ENCODE measurements around the gene MARF1.
"Not testable (repeated sequence)": the region's sequence is repeated elsewhere in the genome, so short reads cannot be mapped to it uniquely, and the experiment has no call there.

Gene MARF1, protein sequence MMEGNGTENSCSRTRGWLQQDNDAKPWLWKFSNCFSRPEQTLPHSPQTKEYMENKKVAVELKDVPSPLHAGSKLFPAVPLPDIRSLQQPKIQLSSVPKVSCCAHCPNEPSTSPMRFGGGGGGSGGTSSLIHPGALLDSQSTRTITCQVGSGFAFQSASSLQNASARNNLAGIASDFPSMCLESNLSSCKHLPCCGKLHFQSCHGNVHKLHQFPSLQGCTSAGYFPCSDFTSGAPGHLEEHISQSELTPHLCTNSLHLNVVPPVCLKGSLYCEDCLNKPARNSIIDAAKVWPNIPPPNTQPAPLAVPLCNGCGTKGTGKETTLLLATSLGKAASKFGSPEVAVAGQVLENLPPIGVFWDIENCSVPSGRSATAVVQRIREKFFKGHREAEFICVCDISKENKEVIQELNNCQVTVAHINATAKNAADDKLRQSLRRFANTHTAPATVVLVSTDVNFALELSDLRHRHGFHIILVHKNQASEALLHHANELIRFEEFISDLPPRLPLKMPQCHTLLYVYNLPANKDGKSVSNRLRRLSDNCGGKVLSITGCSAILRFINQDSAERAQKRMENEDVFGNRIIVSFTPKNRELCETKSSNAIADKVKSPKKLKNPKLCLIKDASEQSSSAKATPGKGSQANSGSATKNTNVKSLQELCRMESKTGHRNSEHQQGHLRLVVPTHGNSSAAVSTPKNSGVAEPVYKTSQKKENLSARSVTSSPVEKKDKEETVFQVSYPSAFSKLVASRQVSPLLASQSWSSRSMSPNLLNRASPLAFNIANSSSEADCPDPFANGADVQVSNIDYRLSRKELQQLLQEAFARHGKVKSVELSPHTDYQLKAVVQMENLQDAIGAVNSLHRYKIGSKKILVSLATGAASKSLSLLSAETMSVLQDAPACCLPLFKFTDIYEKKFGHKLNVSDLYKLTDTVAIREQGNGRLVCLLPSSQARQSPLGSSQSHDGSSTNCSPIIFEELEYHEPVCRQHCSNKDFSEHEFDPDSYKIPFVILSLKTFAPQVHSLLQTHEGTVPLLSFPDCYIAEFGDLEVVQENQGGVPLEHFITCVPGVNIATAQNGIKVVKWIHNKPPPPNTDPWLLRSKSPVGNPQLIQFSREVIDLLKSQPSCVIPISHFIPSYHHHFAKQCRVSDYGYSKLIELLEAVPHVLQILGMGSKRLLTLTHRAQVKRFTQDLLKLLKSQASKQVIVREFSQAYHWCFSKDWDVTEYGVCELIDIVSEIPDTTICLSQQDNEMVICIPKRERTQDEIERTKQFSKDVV (N-terminal part only)

DNA sequence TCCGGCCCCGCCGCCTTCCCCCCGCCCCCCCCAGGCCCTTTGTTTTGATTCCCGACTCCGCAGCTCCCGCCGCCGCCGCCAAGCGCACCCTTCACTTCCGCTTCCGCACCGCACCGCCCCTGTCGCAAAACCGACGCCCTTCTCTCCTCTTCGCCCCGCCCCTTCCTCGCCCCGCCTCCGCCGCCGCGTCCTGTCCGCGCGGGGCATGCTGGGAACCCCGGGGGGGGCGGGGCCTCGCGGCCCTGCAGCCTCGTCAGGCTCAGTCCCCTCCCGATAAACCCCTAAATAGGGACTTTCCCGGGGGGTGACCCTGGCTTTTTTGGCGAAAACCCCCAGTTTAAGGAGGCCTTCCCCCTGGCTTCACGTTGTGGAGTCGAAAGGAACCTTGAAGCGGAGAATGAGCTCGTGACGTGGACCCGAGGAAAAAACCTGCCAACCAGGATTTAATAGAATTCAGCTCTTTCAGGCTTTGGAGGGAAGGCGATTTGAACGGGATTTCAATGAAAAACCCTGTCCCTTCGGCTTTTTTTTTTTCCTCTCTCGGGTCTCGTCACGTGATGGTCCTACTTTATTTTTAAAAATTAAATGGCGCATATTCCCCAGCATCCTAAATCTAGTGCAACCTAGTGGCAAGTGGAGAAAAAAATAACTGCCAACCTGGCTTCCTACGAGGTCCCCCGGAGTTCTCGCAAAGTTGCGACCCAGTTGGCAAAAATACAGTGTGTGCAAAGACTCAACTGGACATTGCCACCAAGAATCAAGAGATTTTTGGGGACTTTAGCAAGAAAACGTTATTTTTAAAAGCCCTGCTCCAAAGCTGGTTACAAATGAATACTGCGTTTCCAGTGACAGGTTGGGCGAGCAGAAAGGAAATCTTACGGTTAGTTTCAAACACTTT, at the start of gene MARF1:
TSS of gene MARF1 (minus strand) at position 107 of the 898 bp plus-strand sequence. CDS start 3,921 bp downstream, outside the sequence.
- DNase-seq = peak; percentile 47

DNA sequence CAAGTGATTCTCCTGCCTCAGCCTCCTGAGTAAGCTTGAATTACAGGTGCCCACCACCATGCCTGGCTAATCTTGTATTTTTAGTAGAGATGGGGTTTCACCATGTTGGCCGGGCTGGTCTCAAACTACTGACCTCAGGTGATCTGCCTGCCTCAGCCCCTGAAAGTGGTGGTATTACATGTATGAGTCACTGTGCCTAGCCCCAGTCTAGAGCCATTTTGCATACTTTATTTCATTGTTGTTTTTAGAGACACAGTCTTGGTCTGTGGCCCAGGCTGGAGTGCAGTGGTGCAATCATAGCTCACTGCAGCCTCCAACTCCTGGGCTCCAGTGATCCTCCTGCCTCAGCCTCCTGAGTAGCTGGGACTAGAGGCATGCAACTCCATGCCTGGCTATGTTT, 49.6 kb upstream of the MARF1 start:
- not testable (repeated sequence) for DNase-seq

DNA sequence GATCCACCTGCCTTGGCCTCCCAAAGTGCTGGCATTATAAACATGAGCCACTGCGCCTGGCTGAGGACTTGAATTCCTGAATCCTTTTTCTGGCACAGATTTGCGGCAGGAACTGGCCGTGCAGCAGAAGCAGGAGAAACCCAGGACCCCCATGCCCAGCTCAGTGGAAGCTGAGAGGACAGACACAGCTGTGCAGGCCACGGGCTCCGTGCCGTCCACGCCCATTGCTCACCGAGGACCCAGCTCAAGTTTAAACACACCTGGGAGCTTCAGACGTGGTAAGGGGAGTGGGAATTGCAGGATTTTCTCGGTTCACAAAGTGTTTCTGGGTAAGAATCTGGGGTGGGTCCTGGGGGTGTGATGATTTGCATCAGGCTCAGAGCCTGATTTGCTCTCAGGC, 48.1 kb upstream of the MARF1 start:
- no peak for DNase-seq

DNA sequence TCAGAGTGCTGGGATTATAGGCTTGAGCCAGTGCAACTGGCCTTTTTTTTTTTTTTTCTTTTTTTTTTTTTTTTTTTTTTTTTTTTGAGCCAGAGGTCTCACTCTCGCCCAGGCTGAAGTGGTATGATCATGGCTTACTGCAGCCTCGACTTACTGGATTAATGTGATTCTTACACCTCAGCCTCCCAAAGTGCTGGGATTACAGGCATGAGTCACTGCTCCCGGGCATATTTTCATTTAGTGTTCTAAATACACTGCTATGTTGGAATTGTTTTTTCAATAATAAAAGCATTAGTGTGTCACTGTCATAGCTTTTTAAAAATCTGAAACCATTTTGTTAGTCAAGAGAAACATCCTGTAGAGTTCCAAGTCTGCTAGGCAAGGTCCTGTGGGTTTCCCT, 47.3 kb upstream of the MARF1 start:
- DNase-seq = no peak

DNA sequence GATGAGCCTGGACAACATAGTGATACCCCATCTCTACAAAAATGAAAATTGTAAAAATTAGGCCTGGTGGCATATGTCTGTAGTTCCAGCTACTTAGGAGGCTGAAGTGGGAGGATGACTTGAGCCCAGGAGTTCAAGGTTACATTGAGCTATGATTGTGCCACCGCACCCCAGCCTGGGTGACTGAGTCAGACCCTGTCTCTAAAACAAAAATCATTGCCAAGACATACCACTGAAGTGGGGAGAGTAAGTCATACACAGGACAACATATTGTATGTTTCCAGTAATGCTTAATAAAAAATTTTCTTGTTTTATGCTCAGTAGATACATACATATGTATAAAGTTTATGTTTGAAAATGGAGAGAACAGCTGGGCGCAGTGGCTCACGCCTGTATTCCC, 46.3 kb upstream of the MARF1 start:
- DNase-seq = no peak

DNA sequence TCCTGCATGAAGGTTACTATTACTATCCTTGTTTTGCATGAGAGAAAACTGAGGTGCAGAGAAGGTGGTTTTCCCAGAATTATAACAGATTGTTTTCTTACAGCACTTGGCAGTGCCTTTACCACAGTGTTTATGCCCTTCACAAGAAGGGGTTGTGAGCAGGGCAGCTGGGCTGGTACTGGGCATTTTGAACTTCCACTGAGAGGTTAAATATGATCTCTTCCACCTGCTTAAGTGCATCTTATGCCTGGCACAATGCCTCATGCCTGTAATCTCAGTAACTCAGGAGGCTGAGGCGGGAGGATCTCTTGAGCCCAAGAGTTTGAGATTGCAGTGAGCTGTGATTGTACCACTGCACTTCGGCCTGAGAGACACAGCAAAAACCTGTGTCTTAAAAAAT, 43.3 kb upstream of the MARF1 start:
- no peak for DNase-seq

DNA sequence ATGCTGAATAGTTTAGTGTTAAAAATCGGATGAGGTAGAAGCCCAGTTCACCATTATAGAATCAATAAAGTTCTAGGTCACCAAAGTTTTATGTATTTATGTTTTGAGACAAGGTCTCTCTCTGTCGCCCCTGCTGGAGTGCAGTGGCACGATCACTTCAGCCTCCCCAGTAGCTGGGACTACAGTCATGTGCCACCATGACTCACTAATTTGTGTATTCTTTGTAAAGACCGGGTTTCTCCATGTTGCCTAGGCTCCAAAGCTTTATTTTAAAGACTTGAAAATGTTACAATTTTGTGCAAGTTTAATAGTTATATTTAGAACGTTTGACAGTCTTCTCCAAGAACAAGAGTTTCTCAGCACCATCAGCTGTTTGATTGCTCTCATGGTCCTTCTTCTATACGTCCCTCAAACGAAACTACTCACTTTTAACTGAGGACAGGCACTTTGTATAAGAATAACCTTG, 39.2 kb upstream of the MARF1 start:
- DNase-seq = no peak

DNA sequence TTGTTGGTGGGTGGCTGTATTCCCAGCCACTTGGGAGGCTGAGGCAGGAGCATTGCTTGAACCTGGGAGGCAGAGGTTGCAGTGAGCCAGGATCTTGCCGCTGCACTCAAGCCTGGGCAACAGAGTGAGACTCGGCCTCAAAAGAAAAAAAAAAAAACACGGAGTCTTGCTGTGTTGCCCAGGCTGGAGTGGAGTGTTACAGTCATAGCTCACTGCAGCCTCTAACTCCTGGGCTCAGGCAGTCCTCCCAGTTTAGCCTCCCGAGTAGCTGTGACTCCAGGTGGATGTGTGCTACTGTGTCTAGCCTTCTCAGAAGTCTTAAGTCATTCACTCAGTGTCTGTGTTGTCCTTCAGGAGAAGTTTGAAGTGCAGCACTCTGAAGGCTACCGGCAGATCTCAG, 34.5 kb upstream of the MARF1 start:
- no peak for DNase-seq

DNA sequence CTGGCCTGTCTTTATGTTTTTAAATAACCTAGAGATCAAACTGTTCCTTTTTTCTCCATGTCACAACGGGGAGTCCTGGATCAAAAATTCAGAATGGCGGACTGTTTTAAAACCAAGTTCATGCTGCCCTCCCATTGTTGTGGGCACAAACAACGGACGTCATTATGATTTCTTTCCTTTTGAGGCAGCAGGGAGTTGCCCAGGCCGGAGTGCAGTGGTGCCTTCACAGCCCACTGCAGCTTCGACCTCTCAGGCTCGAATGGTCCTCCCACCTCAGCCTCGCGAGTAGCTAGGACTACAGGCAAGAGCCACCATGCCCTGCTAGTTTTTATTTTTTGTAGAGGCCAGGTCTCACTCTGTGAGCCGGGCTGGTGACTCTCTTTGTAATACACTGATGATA, 33.6 kb upstream of the MARF1 start:
- no peak for DNase-seq

DNA sequence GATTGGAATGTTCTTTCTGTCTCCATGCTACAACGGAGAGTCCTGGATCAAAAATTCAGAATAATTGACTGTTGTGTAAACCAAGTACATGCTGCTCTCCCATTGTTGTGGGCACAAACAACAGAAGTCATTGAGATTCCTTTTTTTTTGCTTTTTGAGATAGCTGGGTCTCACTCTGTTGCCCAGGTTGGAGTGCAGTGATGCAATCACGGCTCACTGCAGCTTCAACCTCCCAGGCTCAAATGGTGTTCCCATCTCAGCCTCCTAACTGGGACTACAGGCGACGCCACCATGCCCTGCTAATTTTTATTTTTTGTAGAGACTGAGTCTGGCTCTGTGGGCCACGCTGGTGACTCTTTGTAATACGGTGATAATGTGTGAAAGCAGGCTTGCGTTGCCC, 31.6 kb upstream of the MARF1 start:
- no peak for DNase-seq

DNA sequence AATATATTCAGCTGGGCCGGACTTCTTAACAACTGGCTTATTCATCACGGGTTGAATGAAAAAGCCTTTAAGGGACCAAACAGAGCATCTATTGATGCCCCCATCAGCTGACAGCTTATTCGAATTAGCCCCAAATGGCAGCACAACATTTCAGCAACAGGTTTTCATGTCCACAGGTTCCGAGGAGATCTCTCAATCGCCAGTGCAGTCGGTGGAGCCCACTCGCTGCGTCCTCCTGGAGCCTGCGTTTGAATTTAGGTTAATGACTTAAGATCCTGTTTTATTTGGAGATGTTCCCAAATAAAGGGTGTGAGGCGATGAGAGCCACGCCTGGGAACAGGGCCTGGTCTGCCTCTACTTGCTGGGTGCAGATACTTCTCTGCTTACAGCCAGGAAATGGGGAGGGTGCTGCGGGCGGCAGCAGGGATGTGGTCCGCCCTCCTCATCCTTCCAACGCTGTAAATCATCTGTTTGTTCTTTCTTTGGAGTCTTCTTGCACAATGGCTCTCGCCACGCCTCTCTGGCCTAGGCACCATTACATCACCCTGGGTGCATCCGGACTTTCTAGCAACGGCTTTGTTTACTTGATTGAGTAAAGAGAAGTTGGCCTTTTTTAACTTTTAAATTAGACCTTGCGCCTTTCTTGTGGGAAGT, 29.7 kb upstream of the MARF1 start:
- no peak for DNase-seq

DNA sequence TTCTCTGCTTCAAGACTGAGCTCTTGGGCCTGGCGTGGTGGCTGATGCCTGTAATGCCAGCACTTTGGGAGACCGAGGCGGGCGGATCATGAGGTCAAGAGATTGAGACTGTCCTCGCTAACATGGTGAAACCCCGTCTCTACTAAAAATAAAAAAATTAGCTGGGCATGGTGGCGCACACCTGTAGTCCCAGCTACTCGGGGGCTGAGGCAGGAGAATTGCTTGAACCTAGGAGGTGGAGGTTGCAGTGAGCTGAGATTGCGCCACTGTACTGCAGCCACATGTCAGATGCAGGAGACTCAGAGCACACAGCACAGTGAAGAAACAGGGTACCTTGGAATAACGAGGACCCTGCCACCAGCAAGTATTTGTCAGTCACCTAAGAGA, 29.2 kb upstream of the MARF1 start:
- DNase-seq = not testable (repeated sequence)

DNA sequence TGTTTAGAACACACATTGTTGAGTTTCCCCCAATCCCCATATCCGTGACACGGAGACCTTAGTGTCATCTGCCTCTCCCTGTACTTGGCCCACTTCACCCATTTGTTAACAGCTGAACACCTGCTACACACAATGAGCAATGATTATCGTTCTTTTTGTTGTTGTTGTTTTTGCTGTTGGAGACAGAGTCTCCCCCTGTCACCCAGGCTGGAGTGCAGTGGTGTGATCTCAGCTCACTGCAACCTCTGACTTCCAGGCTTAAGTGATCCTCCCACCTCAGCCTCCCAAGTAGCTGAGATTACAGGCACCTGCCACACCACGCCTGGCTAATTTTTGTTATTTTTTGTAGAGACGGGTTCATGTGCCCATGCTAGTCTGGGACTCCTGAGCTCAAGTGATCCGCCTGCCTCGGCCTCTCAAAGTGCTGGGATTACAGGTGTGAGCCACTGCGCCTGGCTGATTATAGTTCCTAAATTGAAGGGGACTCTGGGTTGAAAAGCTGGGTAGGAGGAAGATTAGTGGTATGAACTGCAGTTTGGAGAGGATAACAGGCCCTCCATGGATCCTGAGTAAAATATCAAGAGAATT, 28.7 kb upstream of the MARF1 start:
- no peak for DNase-seq

DNA sequence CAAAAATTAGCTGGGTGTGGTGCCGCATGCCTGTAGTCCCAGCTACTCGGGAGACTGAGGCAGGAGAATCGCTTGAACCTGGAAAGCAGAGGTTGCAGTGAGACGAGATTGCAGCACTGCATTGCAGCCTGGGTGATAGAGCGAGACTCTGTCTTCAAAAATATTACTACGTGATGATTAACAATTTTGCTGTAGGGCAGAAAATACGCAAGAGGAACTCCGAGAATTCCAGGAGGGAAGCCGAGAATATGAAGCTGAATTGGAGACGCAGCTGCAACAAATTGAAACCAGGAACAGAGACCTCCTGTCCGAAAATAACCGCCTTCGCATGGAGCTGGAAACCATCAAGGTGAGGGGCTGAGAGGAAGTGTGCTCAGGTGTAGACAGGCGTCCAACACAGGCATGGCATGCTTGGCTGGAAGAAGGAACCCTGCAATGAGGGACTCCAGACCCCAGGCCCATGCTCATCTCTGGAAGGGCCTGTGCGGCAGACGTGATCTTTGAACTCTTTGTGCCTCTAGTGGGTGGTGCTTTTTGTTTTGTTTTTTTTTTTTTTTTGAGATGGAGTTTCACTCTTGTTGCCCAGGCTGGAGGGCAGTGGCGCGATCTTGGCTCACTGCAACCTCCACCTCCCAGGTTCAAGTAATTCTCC, 24.3 kb upstream of the MARF1 start:
- no peak for DNase-seq

DNA sequence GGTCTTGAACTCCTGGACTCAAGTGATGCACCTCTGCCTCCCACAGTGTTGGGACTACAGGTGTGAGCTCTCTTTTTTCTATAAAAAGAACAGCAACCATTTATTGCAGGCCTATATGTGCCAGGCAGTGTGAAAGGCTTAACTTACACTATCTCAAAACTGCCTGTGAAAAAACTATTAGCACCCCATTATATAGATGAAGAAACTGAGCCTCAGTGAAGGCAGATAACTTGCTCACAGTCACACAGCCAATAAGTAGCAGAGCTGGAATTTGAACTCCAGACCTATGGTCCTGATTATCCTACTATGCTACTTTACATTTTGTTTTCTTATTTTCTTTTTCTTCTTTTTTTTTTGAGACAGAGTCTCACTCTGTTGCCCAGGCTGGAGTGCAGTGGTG, 22.2 kb upstream of the MARF1 start:
- DNase-seq = no peak

DNA sequence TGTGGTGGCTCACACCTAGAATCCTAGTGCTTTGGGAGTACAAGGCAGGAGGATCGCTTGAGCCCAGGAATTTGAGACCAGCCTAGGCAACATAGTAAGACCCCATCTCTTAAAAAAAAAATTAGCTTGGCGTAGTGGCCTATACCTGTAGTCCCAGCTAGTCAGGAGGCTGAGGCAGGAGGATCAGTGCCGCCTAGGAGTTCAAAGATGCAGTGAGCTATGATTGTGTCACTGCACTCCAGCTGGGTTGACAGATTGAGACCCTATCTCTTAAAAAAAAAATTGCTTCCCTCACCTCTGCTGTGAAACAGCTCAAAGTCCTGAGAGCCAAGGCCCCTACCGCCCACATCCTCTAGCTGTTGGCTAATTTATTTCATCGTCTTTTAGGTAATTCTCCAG, 17.2 kb upstream of the MARF1 start:
- no peak for DNase-seq

DNA sequence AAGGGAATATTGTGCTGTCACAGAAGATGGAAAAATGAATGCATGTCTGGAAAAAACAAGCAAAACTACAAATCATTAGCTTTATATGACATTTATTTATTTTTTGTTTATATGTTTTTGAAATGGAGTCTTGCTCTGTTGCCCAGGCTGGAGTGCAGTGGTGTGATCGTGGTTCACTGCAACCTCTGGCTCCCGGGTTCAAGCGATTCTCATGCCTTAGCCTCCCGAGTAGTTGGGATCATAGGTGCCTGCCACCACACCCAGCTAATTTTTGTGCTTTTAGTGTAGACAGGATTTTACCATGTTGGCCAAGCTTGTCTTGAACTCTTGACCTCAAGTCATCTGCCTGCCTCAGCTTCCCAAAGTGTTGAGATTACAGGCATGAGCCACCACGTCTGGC, 15.6 kb upstream of the MARF1 start:
- DNase-seq = no peak

DNA sequence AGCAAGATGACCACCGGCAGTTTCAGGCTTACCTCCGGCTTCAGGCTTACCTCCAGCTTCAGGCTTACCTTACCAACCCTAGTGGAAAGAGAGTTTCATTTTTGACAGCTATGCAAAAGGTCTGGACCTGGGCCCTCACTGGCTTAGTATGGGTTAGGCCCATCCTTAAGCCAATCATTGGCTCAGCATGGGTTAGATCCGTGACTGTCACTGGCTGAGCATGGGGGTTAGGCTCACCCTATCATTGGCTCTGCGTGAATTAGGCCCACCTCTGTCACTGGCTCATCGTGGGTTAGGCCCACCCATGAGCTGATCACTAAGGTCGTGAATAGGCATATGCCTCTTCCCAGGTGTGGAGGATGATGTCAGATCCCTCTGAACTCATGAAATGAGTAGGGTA, 15.2 kb upstream of the MARF1 start:
- no peak for DNase-seq

DNA sequence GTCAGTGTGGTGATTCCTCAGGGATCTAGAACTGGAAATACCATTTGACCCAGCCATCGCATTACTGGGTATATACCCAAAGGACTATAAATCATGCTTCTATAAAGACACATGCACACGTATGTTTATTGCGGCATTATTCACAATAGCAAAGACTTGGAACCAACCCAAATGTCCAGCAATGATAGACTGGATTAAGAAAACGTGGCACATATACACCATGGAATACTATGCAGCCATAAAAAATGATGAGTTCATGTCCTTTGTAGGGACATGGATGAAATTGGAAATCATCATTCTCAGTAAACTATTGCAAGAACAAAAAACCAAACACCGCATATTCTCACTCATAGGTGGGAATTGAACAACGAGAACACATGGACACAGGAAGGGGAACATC, 12.6 kb upstream of the MARF1 start:
- not testable (repeated sequence) for DNase-seq

DNA sequence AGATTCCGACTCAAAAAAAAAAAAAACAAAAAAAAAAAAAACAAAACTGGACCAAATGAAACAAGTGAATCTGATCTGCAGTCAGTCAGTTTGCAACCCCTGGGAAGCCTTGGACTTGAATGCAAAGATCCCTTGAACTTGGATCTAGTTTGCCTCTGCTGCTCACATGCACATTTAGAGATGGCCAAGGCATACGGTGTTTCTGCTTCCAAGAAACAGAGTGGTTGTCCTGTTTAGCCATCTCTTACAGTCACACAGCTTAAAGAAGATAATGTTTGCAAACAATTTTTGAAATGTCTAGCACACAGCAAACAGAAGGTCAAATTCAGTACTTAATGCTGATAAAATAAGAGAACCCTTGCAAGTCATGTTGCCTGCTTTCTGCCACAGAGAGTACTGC, 11.6 kb upstream of the MARF1 start:
- DNase-seq = no peak

DNA sequence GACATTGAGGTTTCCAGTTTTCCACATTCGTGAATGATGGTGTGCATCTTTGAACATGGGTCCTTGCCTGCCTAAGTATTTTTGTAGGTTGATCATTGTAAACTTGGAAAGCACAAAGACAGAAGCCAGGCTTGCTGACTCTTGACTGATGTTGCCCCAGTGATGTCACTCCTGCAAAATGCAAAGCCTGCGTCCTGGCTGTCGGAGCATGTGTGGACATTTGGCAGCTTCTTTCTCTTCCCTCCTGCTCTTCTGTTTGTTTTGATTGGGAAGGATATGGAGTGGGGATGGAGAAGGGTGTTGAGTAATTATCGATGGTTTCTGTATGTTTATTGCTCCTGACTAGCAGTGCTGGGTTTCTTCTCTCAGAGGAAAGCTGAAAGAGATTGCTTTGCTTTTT, 10.3 kb upstream of the MARF1 start:
- no peak for DNase-seq
